Lower lobe of right lung (tissue), 2 donors: Measurements from ENCODE around the gene ASB8. TPM values are rescaled to one million over a fixed set of nuclear protein-coding genes. Genes with fewer than 3 reads are reported as not detected.

Experiments used
- ATAC-seq, 2 donors: fragments of 200-7000 bp; cut with Tn5 transposase; one replicate each; pipeline ENCODE4 v1.9.1; 2020 to 2022; ENCODE audit warnings: mild to moderate bottlenecking in 2 of 2, moderate library complexity in 2 of 2
- DNase-seq: peaks from one replicate; pipeline ENCODE4 v3.0.0-alpha.2; 2020
- H3K27ac ChIP-seq: fragments of 200-600 bp; one replicate; pipeline ENCODE4 v1.8.0; 2022
- H3K27me3 ChIP-seq: fragments of 200-600 bp; one replicate; pipeline ENCODE4 v1.8.0; 2022; ENCODE audit warnings: low read depth
- H3K36me3 ChIP-seq: fragments of 200-600 bp; one replicate; pipeline ENCODE4 v1.8.0; 2022; ENCODE audit warnings: mild to moderate bottlenecking
- H3K4me1 ChIP-seq: fragments of 200-600 bp; one replicate; pipeline ENCODE4 v1.8.0; 2022
- H3K4me3 ChIP-seq: fragments of 200-600 bp; one replicate; pipeline ENCODE4 v1.8.0; 2022; ENCODE audit warnings: mild to moderate bottlenecking
- H3K9me3 ChIP-seq: fragments of 200-600 bp; one replicate; pipeline ENCODE4 v1.8.0; 2022
- intact Hi-C: fragments of 100-400 bp; cut with DNase I; formaldehyde crosslinking; loops from one replicate; pipeline ENCODE4 v1.11.0; 2022
- total RNA-seq: library from RNA; stranded (reverse); fragmentation: NEBNext Ultra II Directional; extraction: Animal tissue kit (Norgen Biotek cat#: 25700); gene quantifications from one replicate; pipeline ENCODE4 v1.2.1, GENCODE V29; 2021
- TF ChIP-seq, protein P1 (sequence below): fragments of 200-600 bp; IDR thresholded peaks from one replicate; pipeline ENCODE4 v1.8.0; 2022; ENCODE audit warnings: antibody characterized with exemption, mild to moderate bottlenecking
- donor health status: DM: no; HTN: yes; CAD: no; lungs with severe emphysema.

Gene ASB8
- total RNA-seq, 1 donor from 2014 or later = 40.9 TPM

- Histone ChIP-seq H3K36me3 (peaks cover 80% of the 10 kb centered on the region), H3K9me3 (no peaks in the 10 kb centered on the region), H3K27me3 (no peaks in the 10 kb centered on the region), H3K4me3 (no peak overlapping the region), H3K4me1 (peaks cover 6% of the 10 kb centered on the region), H3K27ac (no peak overlapping the region)
- TF ChIP-seq, protein P1, sequence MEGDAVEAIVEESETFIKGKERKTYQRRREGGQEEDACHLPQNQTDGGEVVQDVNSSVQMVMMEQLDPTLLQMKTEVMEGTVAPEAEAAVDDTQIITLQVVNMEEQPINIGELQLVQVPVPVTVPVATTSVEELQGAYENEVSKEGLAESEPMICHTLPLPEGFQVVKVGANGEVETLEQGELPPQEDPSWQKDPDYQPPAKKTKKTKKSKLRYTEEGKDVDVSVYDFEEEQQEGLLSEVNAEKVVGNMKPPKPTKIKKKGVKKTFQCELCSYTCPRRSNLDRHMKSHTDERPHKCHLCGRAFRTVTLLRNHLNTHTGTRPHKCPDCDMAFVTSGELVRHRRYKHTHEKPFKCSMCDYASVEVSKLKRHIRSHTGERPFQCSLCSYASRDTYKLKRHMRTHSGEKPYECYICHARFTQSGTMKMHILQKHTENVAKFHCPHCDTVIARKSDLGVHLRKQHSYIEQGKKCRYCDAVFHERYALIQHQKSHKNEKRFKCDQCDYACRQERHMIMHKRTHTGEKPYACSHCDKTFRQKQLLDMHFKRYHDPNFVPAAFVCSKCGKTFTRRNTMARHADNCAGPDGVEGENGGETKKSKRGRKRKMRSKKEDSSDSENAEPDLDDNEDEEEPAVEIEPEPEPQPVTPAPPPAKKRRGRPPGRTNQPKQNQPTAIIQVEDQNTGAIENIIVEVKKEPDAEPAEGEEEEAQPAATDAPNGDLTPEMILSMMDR = no peak
- no peak for DNase-seq
- ATAC-seq = no peak
- intact Hi-C loops = no loop called here
Measured at GRCh38 chr12:48151103-48151771, 6.1 kb downstream of the ASB8 start.

DNA sequence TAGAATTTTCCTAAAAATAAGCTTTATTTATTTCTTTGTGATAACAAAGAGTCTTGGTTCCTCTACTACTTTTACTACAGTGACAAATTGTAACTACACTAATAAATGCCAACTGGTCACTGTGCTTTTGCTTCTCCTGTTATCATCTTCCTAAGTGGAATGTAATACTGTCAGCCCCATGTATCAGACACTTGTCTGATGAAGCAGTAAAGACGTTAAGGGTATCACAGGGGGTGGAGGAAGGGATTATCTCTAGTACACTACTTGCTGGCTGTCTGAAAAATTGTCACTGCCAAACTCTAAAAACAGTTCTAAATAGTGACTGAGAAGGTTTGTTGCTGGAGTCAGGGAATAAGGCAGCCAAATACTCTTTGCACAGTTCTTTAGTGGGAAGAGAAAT lies 11.3 kb downstream of the ASB8 start:
- intact Hi-C loops = no loop called here
- Histone ChIP-seq H3K4me3 (no peak overlapping the region), H3K9me3 (no peaks in the 10 kb centered on the region), H3K27ac (no peak overlapping the region), H3K27me3 (no peaks in the 10 kb centered on the region), H3K36me3 (peaks cover 98% of the 10 kb centered on the region), H3K4me1 (no peaks in the 10 kb centered on the region)
- no peak for ATAC-seq
- TF ChIP-seq, protein P1 = no peak
- no peak for DNase-seq

GRCh38 chr12:48143898-48144297 lies 13.4 kb downstream of the ASB8 start:
- Histone ChIP-seq H3K9me3 (no peaks in the 10 kb centered on the region), H3K27me3 (no peaks in the 10 kb centered on the region), H3K36me3 (peaks cover 97% of the 10 kb centered on the region), H3K27ac (no peak overlapping the region), H3K4me1 (no peaks in the 10 kb centered on the region), H3K4me3 (no peak overlapping the region)
- DNase-seq (no peak), ATAC-seq (no peak)
- TF ChIP-seq, protein P1 = no peak
- intact Hi-C loops = no loop called here

GRCh38 chr12:48142818-48143674 lies 14.3 kb downstream of the ASB8 start:
- no peaks in the 10 kb centered on the region for H3K4me1 ChIP-seq
- no peak for ATAC-seq
- no peak for DNase-seq
- H3K27me3 ChIP-seq = no peaks in the 10 kb centered on the region
- H3K27ac ChIP-seq = no peak overlapping the region
- intact Hi-C loops = no loop called here
- TF ChIP-seq, protein P1 = no peak
- no peaks in the 10 kb centered on the region for H3K9me3 ChIP-seq
- H3K4me3 ChIP-seq = no peak overlapping the region
- peaks cover 97% of the 10 kb centered on the region for H3K36me3 ChIP-seq

DNA sequence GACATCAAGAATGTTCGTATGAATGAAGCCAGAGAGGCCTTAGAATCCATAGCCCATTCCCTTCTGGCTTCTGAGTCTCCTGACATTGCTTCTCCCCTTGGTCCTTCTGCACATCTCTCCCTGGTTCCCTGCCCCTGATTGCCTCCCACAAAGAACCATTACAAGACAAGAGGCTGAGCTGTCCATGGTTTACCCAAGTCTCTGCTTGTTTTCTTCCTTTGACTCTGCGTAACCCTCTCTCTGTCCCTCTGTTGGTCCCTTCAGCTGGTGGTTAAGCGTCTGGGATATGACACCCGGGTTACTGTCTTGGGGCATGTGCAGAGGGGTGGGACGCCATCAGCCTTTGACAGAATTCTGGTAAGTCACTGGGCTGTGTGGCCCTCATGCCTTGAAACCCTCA lies 22.3 kb downstream of the ASB8 start:
- no peak for ATAC-seq
- Histone ChIP-seq H3K36me3 (peaks cover 85% of the 10 kb centered on the region), H3K27me3 (no peaks in the 10 kb centered on the region), H3K4me1 (no peaks in the 10 kb centered on the region), H3K27ac (no peak overlapping the region), H3K4me3 (no peak overlapping the region), H3K9me3 (no peaks in the 10 kb centered on the region)
- no peak for DNase-seq
- TF ChIP-seq, protein P1 = no peak
- intact Hi-C loops = no loop called here
